Testis (tissue), 3 donors: ENCODE results near the gene CA14. TPM values are rescaled to one million over a fixed set of nuclear protein-coding genes. Genes with fewer than 3 reads are reported as not detected.
"Not testable (repeated sequence)": the region's sequence is repeated elsewhere in the genome, so short reads cannot be mapped to it uniquely, and the experiment has no call there.

Experiments
- DNase-seq: peaks from one replicate; pipeline ENCODE4 v3.0.0-alpha.2; 2019
- H3K27ac ChIP-seq, 2 donors: fragments of 200-600 bp; sonication (generic); one replicate each; pipeline ENCODE4 v1.5.1; 2019
- H3K27me3 ChIP-seq: fragments of 200-600 bp; sonication (generic); one replicate; pipeline ENCODE4 v1.5.1; 2019
- H3K36me3 ChIP-seq: fragments of 200-600 bp; sonication (generic); one replicate; pipeline ENCODE4 v1.5.1; 2017; ENCODE audit warnings: low read depth; ENCODE audit errors: missing control alignments
- H3K4me1 ChIP-seq: fragments of 200-600 bp; sonication (generic); one replicate; pipeline ENCODE4 v1.5.1; 2019
- H3K4me3 ChIP-seq, 2 donors: fragments of 200-600 bp; sonication (generic); one replicate each; pipeline ENCODE4 v1.5.1; 2017 to 2019
- H3K9me3 ChIP-seq: fragments of 200-600 bp; sonication (generic); one replicate; pipeline ENCODE4 v1.5.1; 2017
- CTCF ChIP-seq, 3 experiments: fragments of 450-650 bp in 2 of 3; fragments of 200-600 bp in 1 of 3; sonication (generic) in 1 of 3; IDR thresholded peaks; one replicate each; pipeline ENCODE4 v1.5.1; 2016 to 2019; ENCODE audit warnings: antibody characterized with exemption in 3 of 3, mild to moderate bottlenecking in 2 of 3, moderate library complexity in 1 of 3
- POLR2A ChIP-seq: fragments of 450-650 bp; IDR thresholded peaks from one replicate; pipeline ENCODE4 v1.6.1; 2017; ENCODE audit warnings: antibody characterized with exemption, mild to moderate bottlenecking, moderate library complexity
- WGBS, 2 donors: methylation state at CpG; one replicate each; pipeline ENCODE4 v1.1.5; 2018; 5-methylcytosine and 5-hydroxymethylcytosine counted together
- intact Hi-C: fragments of 100-400 bp; cut with DNase I; formaldehyde crosslinking; loops from one replicate; pipeline ENCODE4 v1.15.1; 2023; ENCODE audit warnings: low total_unique reads
- polyA plus RNA-seq: library from polyadenylated mRNA; stranded (reverse); fragments of 350-450 nt; fragmentation: Illumina TruSeq; extraction: RNeasy Lipid Tissue Mini Kit (QIAGEN cat#74804); gene quantifications from one replicate; pipeline ENCODE4 v1.2.3, GENCODE V29; 2014; ENCODE audit warnings: low read depth, low replicate concordance; ENCODE audit not compliant: insufficient read depth
- total RNA-seq, 2 donors: library from RNA; depleted of rRNA; stranded (reverse); fragments of >200 nt; gene quantifications; one replicate each; pipeline ENCODE4 v1.2.3, GENCODE V29; 2016

Gene CA14
- total and polyA plus RNA-seq, 3 donors from 2014 or later, result 0.25 to 0.98 TPM; not detected in 1

GRCh38 chr1:150225546-150225945 lies 32.0 kb upstream of the CA14 start:
- Histone ChIP-seq H3K27ac (no peak overlapping the region), H3K36me3 (no peaks in the 10 kb centered on the region), H3K9me3 (no peaks in the 10 kb centered on the region), H3K27me3 (no peaks in the 10 kb centered on the region), H3K4me1 (no peaks in the 10 kb centered on the region), H3K4me3 (no peak overlapping the region)
- no peak for TF ChIP-seq CTCF (IDR thresholded peaks at IDR 0.05)
- TF ChIP-seq POLR2A, result no peak
- WGBS, 2 donors, result 91 to 100% methylated on average over 1 of the region's 1 CpG
- DNase-seq, result no peak
- intact Hi-C loops, result no loop called here

GRCh38 chr1:150226486-150226885 lies 31.1 kb upstream of the CA14 start:
- no peak for TF ChIP-seq POLR2A
- TF ChIP-seq CTCF (IDR thresholded peaks at IDR 0.05), result no peak
- intact Hi-C loops, result no loop called here

GRCh38 chr1:150227228-150227627 lies 30.3 kb upstream of the CA14 start:
- Histone ChIP-seq H3K4me3 (no peak overlapping the region), H3K9me3 (no peaks in the 10 kb centered on the region), H3K27me3 (no peaks in the 10 kb centered on the region), H3K36me3 (no peaks in the 10 kb centered on the region), H3K4me1 (no peaks in the 10 kb centered on the region), H3K27ac (no peak overlapping the region)
- no peak for DNase-seq
- intact Hi-C loops, result no loop called here
- TF ChIP-seq CTCF (IDR thresholded peaks at IDR 0.05) (no peak), POLR2A (no peak)

More at GRCh38 chr1:150226486-150226885, 31.1 kb upstream of the CA14 start:
- Histone ChIP-seq H3K9me3 (no peaks in the 10 kb centered on the region), H3K27me3 (no peaks in the 10 kb centered on the region), H3K36me3 (no peaks in the 10 kb centered on the region), H3K4me3 (no peak overlapping the region), H3K27ac (no peak overlapping the region), H3K4me1 (no peaks in the 10 kb centered on the region)
- DNase-seq, result no peak
- WGBS, 2 donors, result 78 to 90% methylated on average over 2 of the region's 2 CpGs

- H3K27me3 ChIP-seq, H3K4me3 ChIP-seq, H3K9me3 ChIP-seq, H3K4me1 ChIP-seq, H3K36me3 ChIP-seq, H3K27ac ChIP-seq, DNase-seq, intact Hi-C loops: not testable (repeated sequence)
- 94% methylated on average over 10 of the region's 10 CpGs for WGBS, 2 donors
Observed at GRCh38 chr1:150228246-150228645, 29.3 kb upstream of the CA14 start.

GRCh38 chr1:150232921-150233320 lies 24.7 kb upstream of the CA14 start:
- H3K27me3 ChIP-seq, intact Hi-C loops, H3K4me1 ChIP-seq, H3K4me3 ChIP-seq, DNase-seq, H3K36me3 ChIP-seq, H3K9me3 ChIP-seq: not testable (repeated sequence)
- peak overlapping the region in 1 of 2 donors; percentile 96 for H3K27ac ChIP-seq
- 76 to 78% methylated on average over 10 of the region's 10 CpGs for WGBS, 2 donors
